ENCODE results near the gene STK17B.

STK17B gene

GRCh38 chr2:196183528-196184231 is 12.3 kb upstream of the STK17B start:
- no peak for DNase-seq

DNA sequence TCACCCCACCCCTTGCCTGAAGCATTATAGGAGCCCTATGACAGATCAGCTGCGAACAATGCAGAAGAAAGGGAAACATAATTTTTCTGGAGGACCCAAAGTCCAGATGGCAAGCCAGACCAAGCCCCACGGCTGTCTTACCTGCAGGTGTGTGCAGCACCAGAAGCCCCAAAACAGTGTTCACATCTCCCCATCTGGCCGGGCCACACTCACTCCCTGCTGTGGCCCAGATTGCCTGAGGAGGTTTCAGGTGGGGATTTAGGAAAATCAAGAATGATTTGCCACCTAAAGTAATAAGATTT is 11.7 kb upstream of the STK17B start:
- no peak for DNase-seq

GRCh38 chr2:196182439-196183171 is 11.2 kb upstream of the STK17B start:
- no peak for DNase-seq

DNA sequence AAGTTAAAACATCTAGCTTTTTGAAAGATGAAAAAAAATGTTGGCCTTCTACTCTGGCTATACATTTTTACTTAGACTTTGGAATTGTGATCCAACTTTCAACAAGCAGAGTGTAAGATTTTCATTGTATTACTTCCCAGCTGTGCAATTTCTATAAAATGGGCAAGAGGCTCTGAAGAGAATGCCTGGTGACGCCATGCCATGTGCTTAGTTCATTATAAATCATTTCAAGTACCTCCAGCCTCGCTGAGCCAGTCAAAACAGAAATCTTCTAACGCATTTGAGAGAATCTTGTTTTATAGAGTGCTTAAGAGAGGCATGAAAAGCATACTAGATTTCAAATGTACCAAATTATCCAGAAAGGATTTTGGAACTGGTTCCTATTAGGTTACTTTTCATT is 10.1 kb upstream of the STK17B start:
- no peak for DNase-seq

- no peak for DNase-seq
These were observed 5.7 kb upstream of the STK17B start for GRCh38 chr2:196177124-196177523.

GRCh38 chr2:196176142-196176738 is 4.9 kb upstream of the STK17B start:
- DNase-seq = peak; percentile 84

- peak; percentile 55 for DNase-seq
These were observed 3.0 kb upstream of the STK17B start for GRCh38 chr2:196174404-196174803.

- DNase-seq = no peak
These were observed 2.1 kb upstream of the STK17B start for GRCh38 chr2:196173505-196173904.

DNA sequence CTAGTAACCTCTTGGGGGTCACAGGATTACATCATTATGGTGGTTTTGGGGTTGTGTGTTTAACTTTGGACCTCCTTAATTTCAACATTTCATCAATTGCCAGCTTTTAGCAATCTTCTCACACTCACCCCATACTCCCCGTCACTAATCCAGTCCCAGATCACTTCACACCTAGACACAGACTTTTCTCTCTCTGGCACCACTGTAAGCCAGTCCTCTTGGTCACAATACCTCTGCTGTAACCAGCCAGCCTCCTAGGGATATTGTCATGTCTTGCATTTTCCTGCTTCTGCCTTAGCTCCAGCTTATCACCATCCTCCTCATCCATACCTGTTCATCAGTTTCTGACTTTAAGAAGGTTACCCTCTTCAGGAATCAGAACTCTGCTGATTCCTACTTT is 1.6 kb upstream of the STK17B start:
- DNase-seq = no peak

DNA sequence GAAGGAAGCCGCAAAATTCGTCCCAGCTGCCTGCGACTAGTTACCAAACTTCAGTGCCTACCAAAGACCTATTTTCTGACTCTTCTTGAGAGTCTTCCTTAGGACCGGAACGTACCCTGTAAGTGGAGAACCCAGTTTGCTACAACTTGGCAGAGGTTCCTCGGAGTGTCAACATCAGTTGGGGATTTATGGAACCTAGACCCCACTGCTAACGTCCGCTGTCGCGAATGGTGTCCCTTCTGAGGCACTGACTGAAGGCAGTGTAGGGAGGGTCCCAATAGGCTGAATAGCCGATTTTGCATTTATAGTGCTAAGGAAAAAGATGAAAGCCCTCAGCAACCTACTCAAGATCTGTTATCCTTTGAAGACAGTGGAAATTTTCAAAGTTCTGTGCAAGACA is 568 bp upstream of the STK17B start:
- no peak for DNase-seq

- peak; percentile 68 for DNase-seq
These were observed 651 bp downstream of the STK17B start for GRCh38 chr2:196170606-196171247.

DNA sequence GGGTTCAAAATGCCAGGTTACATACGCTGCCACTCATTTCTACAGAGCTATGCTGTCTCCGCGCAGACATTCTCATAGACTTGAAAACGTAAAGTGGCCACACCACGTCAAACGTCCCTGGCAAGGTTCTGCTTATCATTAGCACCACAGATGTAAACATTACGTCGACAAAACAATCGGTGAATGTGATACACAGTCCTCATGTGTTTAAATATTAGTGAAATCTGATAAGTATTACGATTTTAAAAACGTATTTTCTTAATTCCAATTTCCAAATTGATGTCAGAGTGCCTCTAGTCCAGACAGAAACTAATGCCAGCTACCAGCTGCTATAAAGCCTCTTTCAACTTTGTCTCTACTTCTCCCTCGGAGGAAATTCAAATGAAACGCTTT is 1.2 kb downstream of the STK17B start:
- DNase-seq = peak; percentile 54

- no peak for DNase-seq
These were observed 1.9 kb downstream of the STK17B start for GRCh38 chr2:196169516-196169915.

DNA sequence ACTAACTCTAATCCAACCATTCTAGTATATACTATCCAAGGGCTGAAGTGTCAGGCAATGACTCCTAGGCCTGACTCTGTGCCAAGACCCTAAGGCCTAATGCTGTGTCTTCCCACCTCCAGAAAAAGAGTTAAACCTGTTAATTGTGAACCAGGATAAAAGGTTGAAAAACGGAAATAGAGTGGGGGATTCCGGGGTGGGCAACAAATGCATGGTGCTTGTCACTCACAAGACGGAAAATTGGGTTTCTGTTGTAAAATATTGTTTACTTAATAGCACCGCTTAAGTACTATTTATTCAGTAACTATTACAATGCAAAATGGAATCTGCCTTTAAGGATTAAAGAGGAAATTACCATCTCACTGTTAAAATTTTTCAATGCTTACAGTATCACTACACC is 3.2 kb downstream of the STK17B start:
- DNase-seq = no peak

DNA sequence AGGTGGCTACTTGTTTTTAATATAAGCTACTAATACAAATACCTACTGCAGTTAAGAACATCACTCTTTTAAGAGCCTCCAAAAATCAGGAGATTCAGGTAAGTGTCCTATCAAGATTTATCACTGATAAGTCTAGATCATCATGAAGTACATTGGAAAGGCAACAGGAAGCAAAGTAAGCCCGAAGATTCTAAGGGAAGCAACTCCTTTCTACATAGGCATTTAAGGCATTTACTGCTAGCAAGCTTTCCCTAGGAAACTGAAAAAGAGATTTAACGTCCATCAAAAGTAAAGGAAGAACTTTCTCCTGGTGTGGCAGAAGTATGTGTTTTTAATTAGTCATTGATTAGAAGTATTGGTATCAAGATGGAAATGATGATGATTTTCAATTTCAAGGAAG is 3.7 kb downstream of the STK17B start:
- DNase-seq = no peak

DNA sequence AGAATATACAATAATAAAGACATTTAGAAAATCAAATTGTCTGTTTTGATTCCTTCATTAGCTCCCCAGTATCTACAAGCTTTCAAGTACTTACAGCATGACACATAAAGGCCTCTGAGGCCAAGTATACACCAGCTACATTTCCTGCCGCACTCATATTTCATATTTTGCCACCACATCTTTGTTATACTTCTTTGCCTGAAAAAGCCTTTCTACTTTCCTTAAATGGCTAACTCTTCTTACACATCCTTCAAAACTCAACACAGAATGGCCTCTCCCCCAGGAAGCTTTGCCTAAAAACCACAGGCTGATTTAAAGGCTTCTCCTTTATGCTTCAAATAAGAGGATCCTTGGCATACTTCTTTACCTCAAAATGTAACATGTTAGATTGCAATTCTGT is 4.5 kb downstream of the STK17B start:
- DNase-seq = no peak

DNA sequence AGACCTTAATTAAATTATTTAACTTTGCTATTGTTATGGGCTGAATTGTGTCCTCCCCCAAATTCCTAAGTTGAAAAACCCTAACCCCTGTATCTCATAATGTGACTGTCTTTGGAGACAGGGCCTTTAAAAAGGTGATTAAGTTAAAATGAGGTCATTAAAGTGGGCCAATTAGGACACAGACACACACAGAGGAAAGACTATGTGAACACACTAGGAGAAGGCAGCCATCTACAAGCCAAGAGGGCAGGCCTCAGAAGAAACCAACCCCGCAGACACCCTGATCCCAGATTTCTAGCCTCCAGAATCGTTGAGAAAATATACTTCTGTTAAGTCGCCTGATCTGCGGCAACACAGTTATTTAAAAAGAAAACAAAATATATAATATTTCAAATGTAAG is 6.4 kb downstream of the STK17B start:
- no peak for DNase-seq

- DNase-seq = no peak
These were observed 8.1 kb downstream of the STK17B start for GRCh38 chr2:196163285-196163684.

- DNase-seq = no peak
These were observed 8.7 kb downstream of the STK17B start for GRCh38 chr2:196162586-196163175.

- no peak for DNase-seq
These were observed 10.4 kb downstream of the STK17B start for GRCh38 chr2:196160946-196161345.

DNA sequence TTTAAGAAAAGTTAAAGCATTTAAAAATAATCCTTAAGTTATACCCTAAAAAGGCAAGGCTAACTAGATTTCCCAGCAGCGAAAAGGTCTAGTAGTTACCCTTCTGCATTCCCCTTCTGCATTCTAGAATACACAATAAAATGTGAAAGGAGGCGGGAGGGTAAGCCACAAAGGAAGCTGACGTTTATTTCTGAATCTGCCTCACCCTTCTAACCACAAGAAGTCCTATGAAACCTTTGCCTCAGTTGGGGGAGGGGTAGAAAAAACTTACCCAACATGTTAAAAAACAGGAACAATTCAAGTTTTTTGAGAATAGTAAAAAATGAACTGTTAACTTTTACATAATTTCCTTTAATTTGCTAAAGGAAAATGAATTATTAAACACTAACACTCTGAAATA is 11.3 kb downstream of the STK17B start:
- no peak for DNase-seq

- DNase-seq = no peak
These were observed 12.0 kb downstream of the STK17B start for GRCh38 chr2:196159221-196159892.

GRCh38 chr2:196155575-196155974 is 15.8 kb downstream of the STK17B start:
- no peak for DNase-seq
